GM10847 (cell line): ENCODE results near the gene MTFP1.

Experiments used
- POLR2A ChIP-seq: IDR thresholded peaks from 2 replicates; pipeline ENCODE4 v1.6.1; 2011; ENCODE audit not compliant: insufficient read length; ENCODE audit errors: extremely low read depth

The MTFP1 gene

GRCh38 chr22:30457981-30458380, 32.4 kb downstream of the MTFP1 start:
- TF ChIP-seq POLR2A = no peak

DNA sequence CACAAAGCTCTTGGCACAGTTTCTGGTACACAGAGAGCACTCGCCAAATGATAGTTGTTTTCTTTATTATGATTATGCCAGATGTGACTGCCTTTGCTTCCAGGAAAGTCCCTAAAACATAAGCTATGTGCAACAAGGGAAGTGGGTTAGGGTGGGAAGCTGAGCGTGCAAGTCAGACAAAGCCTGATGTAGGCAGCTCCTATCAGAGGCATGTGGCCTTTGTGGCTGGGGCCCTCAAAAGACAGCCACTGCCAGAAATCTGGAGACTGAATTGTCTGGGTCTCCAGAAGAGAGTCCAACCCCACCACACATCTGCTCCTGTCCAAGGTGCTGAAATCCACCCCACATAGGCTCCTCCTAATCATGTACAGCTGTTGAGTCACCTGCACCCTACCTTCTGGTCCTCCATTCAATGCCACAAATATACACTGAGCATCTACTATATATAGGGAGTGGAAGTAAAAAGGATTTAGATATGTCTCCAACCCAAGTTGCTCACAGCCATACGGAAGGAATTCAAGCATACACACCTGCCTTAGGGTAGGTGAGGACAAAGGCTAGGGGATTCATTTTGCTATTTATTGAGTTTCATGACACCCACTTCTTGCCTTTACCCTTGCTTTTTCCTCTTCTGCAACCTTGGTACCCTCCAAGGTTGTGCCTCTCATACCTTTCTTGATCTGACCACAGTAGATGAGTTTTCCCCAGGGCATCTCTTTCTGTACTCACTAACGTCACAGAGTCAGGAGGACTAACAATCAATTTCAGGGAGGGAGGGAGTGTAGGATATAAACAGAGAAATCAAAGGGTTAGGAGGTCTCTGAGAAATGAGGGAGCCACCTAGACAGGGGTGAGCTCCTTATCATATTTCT, 33.8 kb downstream of the MTFP1 start:
- TF ChIP-seq POLR2A = no peak

DNA sequence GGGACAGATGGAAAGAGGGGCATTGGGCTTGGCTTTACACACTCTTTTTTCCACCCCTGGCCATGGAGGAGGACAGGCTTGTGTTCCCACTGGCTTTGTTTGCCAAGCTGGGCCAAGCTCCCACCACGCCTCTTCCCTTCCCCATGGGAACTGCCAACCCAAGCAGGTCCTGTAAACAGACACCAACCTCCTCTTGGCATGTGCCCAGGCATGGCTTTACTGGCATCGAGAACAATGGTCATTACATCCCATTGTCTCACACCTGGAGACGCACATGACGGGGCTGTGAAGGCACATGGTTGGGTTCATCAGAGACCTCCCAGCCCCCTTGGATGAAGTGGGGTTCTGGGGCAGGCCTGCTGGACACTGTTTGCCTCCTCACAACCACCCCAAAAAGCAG, 34.6 kb downstream of the MTFP1 start:
- TF ChIP-seq POLR2A = no peak

DNA sequence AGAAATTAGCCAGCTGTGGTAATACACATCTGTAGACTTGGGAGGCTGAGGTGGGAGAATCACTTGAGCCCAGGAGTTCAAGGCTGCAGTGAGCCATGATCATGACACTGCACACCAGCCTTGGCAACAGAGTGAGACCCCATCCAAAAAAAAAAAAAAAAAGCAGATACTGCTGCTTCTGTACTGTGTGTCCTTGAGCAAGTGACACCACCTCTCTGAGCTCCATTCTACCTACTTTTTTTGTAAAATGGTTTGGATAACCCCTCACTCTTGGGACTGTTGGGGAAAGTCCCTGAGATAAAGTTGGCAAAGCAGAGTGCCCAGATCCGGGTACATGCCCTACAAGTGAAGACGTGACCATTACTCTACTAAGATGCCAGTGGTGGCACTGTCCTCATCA, 43.6 kb downstream of the MTFP1 start:
- no peak for TF ChIP-seq POLR2A

GRCh38 chr22:30470655-30471054, 45.1 kb downstream of the MTFP1 start:
- no peak for TF ChIP-seq POLR2A

DNA sequence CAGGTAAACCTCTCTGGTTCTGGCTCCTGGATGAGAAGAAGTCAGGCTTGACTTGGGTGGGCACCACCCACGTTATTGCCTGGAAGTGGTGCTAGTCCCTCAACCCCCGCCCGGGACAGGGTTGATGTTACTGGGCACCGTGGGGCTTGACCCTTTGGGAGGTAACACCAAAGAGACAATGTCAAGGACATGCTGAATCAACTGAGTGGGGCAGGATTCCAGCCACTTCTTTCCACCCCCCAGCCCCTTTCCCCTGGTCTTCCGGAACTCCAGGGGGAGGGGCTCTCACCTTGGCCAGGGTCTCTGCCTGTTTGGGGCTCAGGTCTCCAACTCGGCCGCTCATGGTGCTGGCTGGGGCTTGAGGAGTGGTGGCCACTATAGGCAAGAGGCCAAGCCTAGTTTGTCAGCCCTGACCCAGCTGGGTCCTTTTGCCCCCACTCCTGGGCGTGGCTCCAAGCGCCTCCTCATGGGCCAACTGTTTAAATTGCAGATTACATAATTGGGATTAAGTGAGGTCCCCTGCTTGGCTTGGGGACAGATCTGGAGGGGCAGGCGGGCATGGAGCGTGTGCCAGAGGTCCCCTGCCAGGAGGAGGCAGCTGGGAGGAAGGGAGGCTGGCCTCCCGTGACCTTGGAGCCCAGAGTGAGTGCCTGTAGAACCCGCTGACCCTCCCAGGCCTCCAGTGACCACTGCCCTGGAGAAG, 46.2 kb downstream of the MTFP1 start, which contains the start of gene SEC14L3:
TSS of gene SEC14L3 (minus strand) at position 402 of the 703 bp plus-strand sequence. CDS start at position 343, 59 bp downstream.
- no peak for TF ChIP-seq POLR2A

- no peak for TF ChIP-seq POLR2A
These were observed 47.6 kb downstream of the MTFP1 start for GRCh38 chr22:30472994-30473720.

GRCh38 chr22:30474121-30474520, 48.6 kb downstream of the MTFP1 start:
- TF ChIP-seq POLR2A = no peak

- TF ChIP-seq POLR2A = no peak
These were observed 49.3 kb downstream of the MTFP1 start for GRCh38 chr22:30474683-30475424.
